Transverse colon (tissue), 4 donors: ENCODE results near the gene GON4L. TPM values are rescaled to one million over a fixed set of nuclear protein-coding genes. Genes with fewer than 3 reads are reported as not detected.
"Not testable (repeated sequence)": the region's sequence is repeated elsewhere in the genome, so short reads cannot be mapped to it uniquely, and the experiment has no call there.

Experiments
- DNase-seq: peaks from one replicate; pipeline ENCODE4 v3.0.0-alpha.2; 2019
- H3K27ac ChIP-seq, 4 donors: fragments of 200-600 bp; sonication (generic); 2 replicates each; pipeline ENCODE4 v1.5.1; 2016 to 2018; ENCODE audit warnings: inconsistent platforms in 4 of 4
- H3K27me3 ChIP-seq: fragments of 200-600 bp; sonication (generic); 2 replicates; pipeline ENCODE4 v1.5.1; 2017; ENCODE audit warnings: inconsistent platforms
- H3K36me3 ChIP-seq, 4 donors: fragments of 200-600 bp; sonication (generic); 2 replicates each; pipeline ENCODE4 v1.5.1; 2017 to 2019; ENCODE audit warnings: inconsistent platforms in 4 of 4
- H3K4me1 ChIP-seq, 4 donors: fragments of 200-600 bp; sonication (generic); 2 replicates each; pipeline ENCODE4 v1.5.1; 2017 to 2020; ENCODE audit warnings: inconsistent platforms in 4 of 4
- H3K4me3 ChIP-seq, 4 donors: fragments of 200-600 bp; sonication (generic); 1 replicate in 1 of 4; 2 replicates in 3 of 4; pipeline versions ENCODE4 v1.5.1 to v1.6.1; 2017 to 2019; ENCODE audit warnings: inconsistent platforms in 4 of 4
- H3K9me3 ChIP-seq, 2 donors: fragments of 200-600 bp; sonication (generic); 2 replicates each; pipeline ENCODE4 v1.5.1; 2017 to 2019; ENCODE audit warnings: inconsistent platforms in 2 of 2
- EP300 ChIP-seq: sonication (generic); formaldehyde crosslinking; IDR thresholded peaks from one replicate; pipeline ENCODE4 v1.6.1; 2017; ENCODE audit warnings: antibody characterized with exemption, low read depth
- POLR2A ChIP-seq: fragments of 450-650 bp; IDR thresholded peaks from one replicate; pipeline ENCODE4 v1.6.1; 2016; ENCODE audit warnings: antibody characterized with exemption, mild to moderate bottlenecking, moderate library complexity
- POLR2AphosphoS5 ChIP-seq, 3 donors: sonication (generic); formaldehyde crosslinking; IDR thresholded peaks; one replicate each; pipeline ENCODE4 v1.6.1; 2016; ENCODE audit warnings: antibody characterized with exemption in 3 of 3
- WGBS, 2 donors: methylation state at CpG; one replicate each; pipeline ENCODE4 v1.1.5; 2018; ENCODE audit warnings: low coverage in 1 of 2; 5-methylcytosine and 5-hydroxymethylcytosine counted together
- in situ Hi-C, 4 donors: fragments of 200-750 bp; cut with MboI; loops; one replicate each; pipeline versions ENCODE4 v1.15.0 to v1.15.1; 2017; ENCODE audit warnings: low sequenced_read_pairs in 3 of 4, low pct_ligation_motif_present in 1 of 4, low pct_unique_long_range_greater_than_20kb in 1 of 4
- intact Hi-C: fragments of 100-400 bp; cut with DNase I; formaldehyde crosslinking; loops from one replicate; pipeline ENCODE4 v1.15.1; 2023; ENCODE audit warnings: low total_unique reads
- total RNA-seq, 4 donors: library from RNA; depleted of rRNA; stranded (reverse); fragments of >200 nt; gene quantifications; one replicate each; pipeline ENCODE4 v1.1.0, GENCODE V29; 2016
- TF ChIP-seq, protein P1 (sequence below), 5 experiments: fragments of 200-600 bp in 3 of 5; fragments of 450-650 bp in 2 of 5; sonication (generic) in 3 of 5; IDR thresholded peaks; 1 replicate in 2 of 5; 2 replicates in 3 of 5; pipeline ENCODE4 v1.5.1; 2016 to 2017; ENCODE audit warnings: antibody characterized with exemption in 5 of 5, inconsistent platforms in 3 of 5, mild to moderate bottlenecking in 2 of 5, moderate library complexity in 1 of 5

GON4L gene
- total RNA-seq, 4 donors from 2014 or later: 36.3 to 75.6 (median 45.6) TPM

- H3K4me1 ChIP-seq, H3K27me3 ChIP-seq, H3K9me3 ChIP-seq, intact Hi-C loops, in situ Hi-C loops, H3K36me3 ChIP-seq: not testable (repeated sequence)
- Histone ChIP-seq H3K27ac (peak overlapping the region; percentile 81 to 89 (median 86)), H3K4me3 (peak overlapping the region; percentile 54 to 76 (median 66))
- 0 to 6% methylated on average over 3 to 41 of the region's 77 CpGs for WGBS, 2 donors
- DNase-seq: peak; percentile 95
- TF ChIP-seq POLR2A (peak; percentile 58), POLR2AphosphoS5 (IDR thresholded peaks at IDR 0.05) (peak; percentile 45 to 77 (median 57))
- TF ChIP-seq, protein P1, sequence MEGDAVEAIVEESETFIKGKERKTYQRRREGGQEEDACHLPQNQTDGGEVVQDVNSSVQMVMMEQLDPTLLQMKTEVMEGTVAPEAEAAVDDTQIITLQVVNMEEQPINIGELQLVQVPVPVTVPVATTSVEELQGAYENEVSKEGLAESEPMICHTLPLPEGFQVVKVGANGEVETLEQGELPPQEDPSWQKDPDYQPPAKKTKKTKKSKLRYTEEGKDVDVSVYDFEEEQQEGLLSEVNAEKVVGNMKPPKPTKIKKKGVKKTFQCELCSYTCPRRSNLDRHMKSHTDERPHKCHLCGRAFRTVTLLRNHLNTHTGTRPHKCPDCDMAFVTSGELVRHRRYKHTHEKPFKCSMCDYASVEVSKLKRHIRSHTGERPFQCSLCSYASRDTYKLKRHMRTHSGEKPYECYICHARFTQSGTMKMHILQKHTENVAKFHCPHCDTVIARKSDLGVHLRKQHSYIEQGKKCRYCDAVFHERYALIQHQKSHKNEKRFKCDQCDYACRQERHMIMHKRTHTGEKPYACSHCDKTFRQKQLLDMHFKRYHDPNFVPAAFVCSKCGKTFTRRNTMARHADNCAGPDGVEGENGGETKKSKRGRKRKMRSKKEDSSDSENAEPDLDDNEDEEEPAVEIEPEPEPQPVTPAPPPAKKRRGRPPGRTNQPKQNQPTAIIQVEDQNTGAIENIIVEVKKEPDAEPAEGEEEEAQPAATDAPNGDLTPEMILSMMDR (IDR thresholded peaks at IDR 0.05): peak in 2 of 5 experiments; percentile 13 to 15
Measured at GRCh38 chr1:155745284-155746228, 111.5 kb downstream of the GON4L start.

GRCh38 chr1:155744711-155745283 lies 112.2 kb downstream of the GON4L start:
- DNase-seq: no peak
- WGBS, 2 donors: 67 to 75% methylated on average over 3 to 9 of the region's 9 CpGs
- intact Hi-C loops: no loop called here
- Histone ChIP-seq H3K27me3 (no peaks in the 10 kb centered on the region), H3K4me3 (peak overlapping the region; percentile 54 to 76 (median 66)), H3K9me3 (no peaks in the 10 kb centered on the region), H3K36me3 (no peaks in the 10 kb centered on the region), H3K4me1 (peaks cover 0 to 7% (median 5%) of the 10 kb centered on the region in 4 donors), H3K27ac (peak overlapping the region; percentile 81 to 89 (median 86))
- in situ Hi-C loops: no loop called here
- TF ChIP-seq, protein P1 (IDR thresholded peaks at IDR 0.05): no peak
- TF ChIP-seq POLR2A: no peak

DNA sequence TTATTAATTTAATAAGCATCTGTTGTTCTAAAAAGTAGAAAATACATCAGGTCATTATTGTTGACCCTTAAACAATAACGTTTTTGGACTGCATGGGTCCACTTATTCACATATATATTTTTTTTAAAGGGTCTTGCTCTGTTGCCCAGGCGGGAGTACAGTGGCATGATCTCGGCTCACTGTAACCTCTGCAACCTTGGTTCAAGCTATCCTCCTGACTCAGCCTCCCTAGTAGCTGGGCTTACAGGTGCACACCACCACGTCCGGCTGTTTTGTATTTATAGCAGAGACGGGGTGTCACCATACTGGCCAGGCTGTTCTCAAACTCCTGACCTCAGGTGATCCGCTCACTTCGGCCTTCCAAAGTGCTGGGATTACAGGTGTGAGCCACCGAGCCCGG lies 115.1 kb downstream of the GON4L start:
- no peak for DNase-seq
- intact Hi-C loops (no loop called here), in situ Hi-C loops (no loop called here)
- TF ChIP-seq POLR2A (no peak), EP300 (no peak), POLR2AphosphoS5 (IDR thresholded peaks at IDR 0.05) (no peak)
- TF ChIP-seq, protein P1 (IDR thresholded peaks at IDR 0.05): no peak
- Histone ChIP-seq H3K4me1 (peaks cover 0 to 7% (median 5%) of the 10 kb centered on the region in 4 donors), H3K27ac (no peak overlapping the region), H3K27me3 (no peaks in the 10 kb centered on the region), H3K9me3 (no peaks in the 10 kb centered on the region), H3K4me3 (no peak overlapping the region), H3K36me3 (peaks cover 0 to 17% (median 4%) of the 10 kb centered on the region in 4 donors)
- 50 to 85% methylated on average over 1 to 10 of the region's 10 CpGs for WGBS, 2 donors

DNA sequence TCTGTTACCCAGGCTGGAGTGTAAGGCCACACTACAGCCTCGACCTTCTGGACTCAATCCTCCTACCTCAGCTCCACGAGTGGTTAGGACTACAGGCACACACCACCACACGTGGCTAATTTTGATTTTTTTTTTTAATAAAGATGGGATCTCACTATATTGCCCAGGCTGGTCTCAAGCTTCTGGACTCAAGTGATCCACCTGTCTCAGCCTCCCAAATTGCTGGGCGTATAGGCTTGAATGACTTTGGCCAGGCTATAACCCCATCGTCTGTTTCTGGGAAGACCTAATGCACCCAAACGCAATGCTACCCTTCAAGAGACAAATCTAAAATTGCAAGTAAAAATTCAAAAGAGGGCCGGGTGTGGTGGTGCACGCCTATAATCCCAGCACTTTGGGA lies 116.0 kb downstream of the GON4L start:
- no peaks in the 10 kb centered on the region for H3K27me3 ChIP-seq
- no peak overlapping the region for H3K27ac ChIP-seq
- peaks cover 0 to 7% (median 5%) of the 10 kb centered on the region in 4 donors for H3K4me1 ChIP-seq
- no peak for DNase-seq
- intact Hi-C loops (no loop called here), in situ Hi-C loops (no loop called here)
- TF ChIP-seq, protein P1 (IDR thresholded peaks at IDR 0.05): no peak
- TF ChIP-seq POLR2AphosphoS5 (IDR thresholded peaks at IDR 0.05) (no peak), POLR2A (no peak), EP300 (no peak)
- H3K4me3 ChIP-seq: no peak overlapping the region
- WGBS, 2 donors: 87 to 89% methylated on average over 3 to 8 of the region's 8 CpGs
- H3K9me3 ChIP-seq: no peaks in the 10 kb centered on the region
- peaks cover 0 to 17% (median 4%) of the 10 kb centered on the region in 4 donors for H3K36me3 ChIP-seq
